OCI-LY7 (cell line): Measurements from ENCODE around the gene MRPL23. TPM values are rescaled to one million over a fixed set of nuclear protein-coding genes. Genes with fewer than 3 reads are reported as not detected.

Experiments used
- BruUV-seq: library from RNA; stranded (reverse); fragments of 400-500 nt; replicated peaks from 2 replicates; lab custom pipeline; 2021; lab: Mats Ljungman, UMichigan
- CTCF ChIA-PET: fragments of 300-600 bp; sonication (Branson Sonifier 250); formaldehyde crosslinking; loops from one replicate; lab custom pipeline; 2022; ENCODE audit warnings: antibody characterized with exemption; ENCODE audit not compliant: unreplicated experiment; lab: Charles Lee
- POLR2A ChIA-PET: fragments of 300-600 bp; sonication (Branson Sonifier 250); formaldehyde crosslinking; loops from one replicate; lab custom pipeline; 2022; ENCODE audit warnings: antibody characterized with exemption; lab: Charles Lee
- DNase-seq: peaks from one replicate; pipeline ENCODE4 v3.0.0-alpha.2; 2015; ENCODE audit warnings: low spot score
- H2AFZ ChIP-seq: fragments of 200-600 bp; sonication (generic), shearing (Covaris generic); 2 replicates; pipeline ENCODE4 v1.6.1; 2014; ENCODE audit warnings: mild to moderate bottlenecking, antibody characterized with exemption, low read length, moderate library complexity
- H3K27ac ChIP-seq: fragments of 200-600 bp; sonication (generic); 2 replicates; pipeline ENCODE4 v1.5.1; 2014; ENCODE audit warnings: mixed run types, low read depth, mild to moderate bottlenecking, moderate library complexity, low read length, inconsistent platforms; ENCODE audit not compliant: poor library complexity, severe bottlenecking
- H3K36me3 ChIP-seq: fragments of 200-600 bp; sonication (generic); 2 replicates; pipeline ENCODE4 v1.6.1; 2014; ENCODE audit warnings: mild to moderate bottlenecking, antibody characterized with exemption, low read length, moderate library complexity, mixed read lengths; ENCODE audit not compliant: insufficient read depth
- H3K4me1 ChIP-seq: fragments of 200-600 bp; sonication (generic); 2 replicates; pipeline ENCODE4 v1.5.1; 2014; ENCODE audit warnings: mild to moderate bottlenecking, low read length; ENCODE audit not compliant: insufficient read depth, poor library complexity, severe bottlenecking
- H3K4me2 ChIP-seq: fragments of 200-600 bp; sonication (generic); 2 replicates; pipeline ENCODE4 v1.6.1; 2014; ENCODE audit warnings: mild to moderate bottlenecking, low read length
- H3K4me3 ChIP-seq: fragments of 200-600 bp; sonication (generic); 2 replicates; pipeline ENCODE4 v1.5.1; 2014; ENCODE audit warnings: mild to moderate bottlenecking, low read depth, low read length; ENCODE audit not compliant: poor library complexity, severe bottlenecking
- H3K79me2 ChIP-seq: fragments of 200-600 bp; sonication (generic); 2 replicates; pipeline ENCODE4 v1.6.1; 2016; ENCODE audit warnings: low read depth, mild to moderate bottlenecking, low read length, moderate library complexity, mixed read lengths; ENCODE audit not compliant: insufficient read depth
- H3K9me2 ChIP-seq: fragments of 200-600 bp; sonication (generic); 2 replicates; pipeline ENCODE4 v1.6.1; 2016; ENCODE audit warnings: mild to moderate bottlenecking, low read length, mixed read lengths; ENCODE audit not compliant: insufficient read depth
- H3K9me3 ChIP-seq: fragments of 200-600 bp; sonication (generic); 2 replicates; pipeline ENCODE4 v1.6.1; 2014; ENCODE audit warnings: mild to moderate bottlenecking, mixed run types, low read length, mixed read lengths
- H4K20me1 ChIP-seq: fragments of 200-600 bp; sonication (generic); 2 replicates; pipeline ENCODE4 v1.6.1; 2014; ENCODE audit warnings: mild to moderate bottlenecking, antibody characterized with exemption, low read length, moderate library complexity, mixed read lengths; ENCODE audit not compliant: insufficient read depth
- CTCF ChIP-seq: fragments of 200-600 bp; sonication (generic); conservative IDR thresholded peaks from 2 replicates; pipeline ENCODE4 v1.5.1; 2014; ENCODE audit warnings: mild to moderate bottlenecking, antibody characterized with exemption, low read length, moderate library complexity, mixed read lengths
- EZH2phosphoT487 ChIP-seq: fragments of 200-600 bp; sonication (generic); IDR thresholded peaks from 2 replicates; pipeline ENCODE4 v1.6.1; 2018; ENCODE audit warnings: low read depth, borderline replicate concordance, mild to moderate bottlenecking, mixed run types, antibody characterized with exemption, low read length, moderate library complexity, mixed read lengths
- intact Hi-C: fragments of 100-400 bp; cut with micrococcal nuclease; formaldehyde crosslinking; loops from one replicate; pipeline ENCODE4 v1.10.0; 2022; ENCODE audit not compliant: unreplicated experiment
- total RNA-seq, 2 experiments: library from RNA; depleted of rRNA in 1 of 2; stranded (reverse); fragments of >200 nt in 1 of 2; shearing (Covaris generic) in 1 of 2; gene quantifications; 2 replicates each; pipeline ENCODE4 v1.2.3, GENCODE V29; 2014 to 2022

Gene MRPL23
- total RNA-seq, 2 experiments from 2014 or later = 131 to 149 TPM

GRCh38 chr11:1920909-1921573, 26.1 kb upstream of the MRPL23 start:
- ChIA-PET CTCF (no interaction called here), POLR2A (interaction anchor here (0.5 kb wide), 1 partner anchor 20 kb away, joined by 3 read pairs; no protein-coding TSS in a partner anchor)
- H3K36me3 ChIP-seq = no peaks in the 10 kb centered on the region
- H3K4me3 ChIP-seq = no peak overlapping the region
- intact Hi-C loops = loop anchor here (10.0 kb wide), 1 partner anchor 226 kb away; the partner anchor contains the start of gene KRTAP5-6
- no TSS peak for BruUV-seq
- no peaks in the 10 kb centered on the region for H3K9me3 ChIP-seq
- H2AFZ ChIP-seq = no peak overlapping the region
- no peaks in the 10 kb centered on the region for H3K79me2 ChIP-seq
- no peak for TF ChIP-seq CTCF
- H3K4me1 ChIP-seq = no peaks in the 10 kb centered on the region
- no peaks in the 10 kb centered on the region for H3K9me2 ChIP-seq
- H3K4me2 ChIP-seq = no peak overlapping the region
- H4K20me1 ChIP-seq = no peaks in the 10 kb centered on the region
- H3K27ac ChIP-seq = no peak overlapping the region
- DNase-seq = no peak

DNA sequence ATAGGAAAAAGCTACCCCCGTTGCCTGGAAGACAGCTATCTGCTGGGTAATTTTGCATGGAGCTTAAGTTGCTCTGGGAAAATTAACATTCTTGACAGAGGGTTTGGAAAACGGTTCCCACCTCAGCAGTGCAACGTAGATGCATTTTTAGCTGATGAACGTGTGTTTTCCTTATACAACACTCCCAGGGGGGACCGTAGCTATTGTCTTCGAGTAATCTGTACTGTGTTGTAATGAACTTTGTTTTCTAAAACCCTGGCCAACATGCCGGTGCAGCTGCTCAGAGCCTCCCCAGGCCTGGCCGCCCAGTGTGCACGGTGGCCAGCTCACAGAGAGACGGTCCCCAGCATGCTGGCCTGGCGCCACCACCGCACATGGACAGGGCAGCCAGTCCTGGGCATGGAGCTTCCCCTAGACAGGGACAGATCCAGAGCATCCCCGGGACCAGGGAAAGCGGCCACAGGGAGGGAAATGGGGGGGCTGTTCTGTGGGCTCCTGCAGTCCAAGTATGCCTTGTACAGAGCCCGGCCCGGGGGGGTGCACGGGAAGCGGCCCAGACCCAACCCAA, 25.5 kb upstream of the MRPL23 start:
- TF ChIP-seq EZH2phosphoT487 = no peak
- no peak for TF ChIP-seq CTCF
- BruUV-seq = no TSS peak

More for the DNA sequence above, 25.5 kb upstream of the MRPL23 start:
- ChIA-PET POLR2A (interaction anchor here (0.5 kb wide), 1 partner anchor 20 kb away, joined by 3 read pairs; no protein-coding TSS in a partner anchor), CTCF (no interaction called here)
- H2AFZ ChIP-seq = no peak overlapping the region
- H3K9me3 ChIP-seq = no peaks in the 10 kb centered on the region
- H3K4me1 ChIP-seq = no peaks in the 10 kb centered on the region
- H3K4me2 ChIP-seq = no peak overlapping the region
- H3K9me2 ChIP-seq = no peaks in the 10 kb centered on the region
- no peaks in the 10 kb centered on the region for H3K36me3 ChIP-seq
- intact Hi-C loops = loop anchor here (10.0 kb wide), 1 partner anchor 227 kb away; the partner anchor contains the start of gene KRTAP5-6
- H3K4me3 ChIP-seq = no peak overlapping the region
- no peaks in the 10 kb centered on the region for H4K20me1 ChIP-seq
- DNase-seq = no peak
- no peaks in the 10 kb centered on the region for H3K79me2 ChIP-seq
- no peak overlapping the region for H3K27ac ChIP-seq
